Ovary (tissue), 9 donors: ENCODE data around the gene USP14. TPM values are rescaled to one million over a fixed set of nuclear protein-coding genes. Genes with fewer than 3 reads are reported as not detected.

Experiments used
- DNase-seq, 5 donors: peaks; one replicate each; pipeline ENCODE4 v3.0.0-alpha.2; 2019 to 2020
- H3K27ac ChIP-seq, 2 donors: fragments of 200-600 bp; one replicate each; pipeline versions ENCODE4 v1.5.1 to v1.8.0; 2019 to 2022
- H3K27me3 ChIP-seq: fragments of 200-600 bp; one replicate; pipeline ENCODE4 v1.8.0; 2022
- H3K36me3 ChIP-seq: fragments of 200-600 bp; sonication (generic); one replicate; pipeline ENCODE4 v1.5.1; 2019
- H3K4me1 ChIP-seq: one replicate; pipeline ENCODE4 v1.8.1; 2013; ENCODE audit warnings: mild to moderate bottlenecking, moderate library complexity; ENCODE audit not compliant: insufficient read depth
- H3K4me3 ChIP-seq: fragments of 200-600 bp; sonication (generic); one replicate; pipeline ENCODE4 v1.5.1; 2017
- H3K9me3 ChIP-seq, 2 donors: fragments of 200-600 bp in 1 of 2; sonication (generic) in 1 of 2; one replicate each; pipeline versions ENCODE4 v1.5.1 to v1.8.1; 2013 to 2019; ENCODE audit warnings: mild to moderate bottlenecking in 1 of 2, moderate library complexity in 1 of 2
- CTCF ChIP-seq, 3 donors: fragments of 450-650 bp in 2 of 3; fragments of 200-600 bp in 1 of 3; IDR thresholded peaks; one replicate each; pipeline versions ENCODE4 v1.5.1 to v1.8.0; 2016 to 2022; ENCODE audit warnings: antibody characterized with exemption in 3 of 3, mild to moderate bottlenecking in 1 of 3
- EP300 ChIP-seq: sonication (generic); formaldehyde crosslinking; IDR thresholded peaks from one replicate; pipeline ENCODE4 v1.6.1; 2017; ENCODE audit warnings: antibody characterized with exemption
- POLR2A ChIP-seq: fragments of 450-650 bp; IDR thresholded peaks from one replicate; pipeline ENCODE4 v1.6.1; 2017; ENCODE audit warnings: antibody characterized with exemption, mild to moderate bottlenecking, moderate library complexity
- WGBS, 3 donors: extraction: QIAGEN DNeasy Blood & Tissue Kit in 1 of 3; methylation state at CpG; one replicate each; pipeline versions ENCODE4 v1.1.5 to v1.1.7; 2013 to 2017; 5-methylcytosine and 5-hydroxymethylcytosine counted together
- intact Hi-C, 4 donors: fragments of 100-400 bp; cut with DNase I; formaldehyde crosslinking; loops; one replicate each; pipeline versions ENCODE4 v1.11.0 to v1.15.1; 2022 to 2023
- polyA plus RNA-seq, 2 donors: library from polyadenylated mRNA; stranded (reverse); fragments of 200-250 nt in 1 of 2; fragments of 350-450 nt in 1 of 2; fragmentation: Illumina TruSeq in 1 of 2; extraction: RNeasy Lipid Tissue Mini Kit (QIAGEN cat#74804) in 1 of 2; gene quantifications; one replicate each; pipeline ENCODE4 v1.2.3, GENCODE V29; 2013 to 2014
- total RNA-seq, 7 donors: library from RNA; depleted of rRNA in 2 of 7; stranded (reverse); fragments of >200 nt in 2 of 7; fragmentation: NEBNext Ultra II Directional in 3 of 7; extraction: Animal tissue kit (Norgen Biotek cat#: 25700) in 3 of 7; gene quantifications; one replicate each; pipeline versions ENCODE4 v1.1.0 to v1.2.4, GENCODE V29; 2016 to 2023
- donor health status: DM: no; HTN: no; CAD: no; lungs with moderate emphysema.
- donor health status: DM: no; HTN: no; CAD: no.
- donor health status: Bipolar disorder and iron deficiency.
- donor health status: DM: yes; HTN: yes; CAD: no.
- donor health status: DM: no; HTN: no; CAD: no.
- donor health status: DM: yes; HTN: yes; CAD: no.

Gene USP14
- total and polyA plus RNA-seq, 9 donors, result 14.4 to 52.1 (median 40.1) TPM

- no peak for DNase-seq
- Histone ChIP-seq H3K27ac (no peak overlapping the region), H3K9me3 (no peaks in the 10 kb centered on the region), H3K27me3 (no peaks in the 10 kb centered on the region), H3K4me3 (no peak overlapping the region), H3K36me3 (no peaks in the 10 kb centered on the region), H3K4me1 (no peaks in the 10 kb centered on the region)
- WGBS, 3 donors, result 95 to 96% (median 95%) methylated on average over 7 of the region's 7 CpGs
- TF ChIP-seq CTCF (IDR thresholded peaks at IDR 0.05), result no peak
- no peak for TF ChIP-seq POLR2A
- no peak for TF ChIP-seq EP300
- intact Hi-C loops, result no loop called here
These were observed 34.4 kb downstream of the USP14 start for GRCh38 chr18:192801-193200.

- TF ChIP-seq POLR2A (no peak), CTCF (IDR thresholded peaks at IDR 0.05) (no peak), EP300 (no peak)
- Histone ChIP-seq H3K36me3 (no peaks in the 10 kb centered on the region), H3K27me3 (no peaks in the 10 kb centered on the region), H3K4me3 (no peak overlapping the region), H3K4me1 (no peaks in the 10 kb centered on the region), H3K9me3 (no peaks in the 10 kb centered on the region), H3K27ac (no peak overlapping the region)
- 93 to 98% (median 97%) methylated on average over 1 of the region's 1 CpG for WGBS, 3 donors
- DNase-seq, result no peak
- intact Hi-C loops, result no loop called here
These were observed 37.3 kb downstream of the USP14 start for GRCh38 chr18:195651-196050.

GRCh38 chr18:199214-199613 is 40.9 kb downstream of the USP14 start:
- Histone ChIP-seq H3K27ac (no peak overlapping the region), H3K9me3 (no peaks in the 10 kb centered on the region), H3K4me3 (no peak overlapping the region), H3K4me1 (no peaks in the 10 kb centered on the region), H3K36me3 (no peaks in the 10 kb centered on the region), H3K27me3 (no peaks in the 10 kb centered on the region)
- DNase-seq, result no peak
- WGBS, 3 donors, result 90 to 95% (median 94%) methylated on average over 3 of the region's 3 CpGs
- TF ChIP-seq CTCF (IDR thresholded peaks at IDR 0.05), result no peak
- no peak for TF ChIP-seq POLR2A
- no peak for TF ChIP-seq EP300
- intact Hi-C loops, result no loop called here

GRCh38 chr18:199768-200167 is 41.4 kb downstream of the USP14 start:
- 94 to 99% (median 97%) methylated on average over 2 of the region's 2 CpGs for WGBS, 3 donors
- H3K36me3 ChIP-seq, result no peaks in the 10 kb centered on the region
- TF ChIP-seq CTCF (IDR thresholded peaks at IDR 0.05), result no peak
- no peak for TF ChIP-seq EP300
- no peak for TF ChIP-seq POLR2A

GRCh38 chr18:210075-210474 is 51.7 kb downstream of the USP14 start:
- no peaks in the 10 kb centered on the region for H3K4me1 ChIP-seq
- no peaks in the 10 kb centered on the region for H3K36me3 ChIP-seq

More at GRCh38 chr18:199768-200167, 41.4 kb downstream of the USP14 start:
- no peak overlapping the region for H3K27ac ChIP-seq
- H3K4me3 ChIP-seq, result no peak overlapping the region
- H3K4me1 ChIP-seq, result no peaks in the 10 kb centered on the region
- intact Hi-C loops, result no loop called here
- no peaks in the 10 kb centered on the region for H3K9me3 ChIP-seq
- no peak for DNase-seq
- no peaks in the 10 kb centered on the region for H3K27me3 ChIP-seq

More at GRCh38 chr18:210075-210474, 51.7 kb downstream of the USP14 start:
- intact Hi-C loops, result no loop called here
- DNase-seq, result no peak
- H3K27me3 ChIP-seq, result no peaks in the 10 kb centered on the region
- no peaks in the 10 kb centered on the region for H3K9me3 ChIP-seq
- TF ChIP-seq POLR2A (no peak), EP300 (no peak), CTCF (IDR thresholded peaks at IDR 0.05) (no peak)
- WGBS, 3 donors, result 97 to 100% (median 98%) methylated on average over 1 of the region's 1 CpG
- no peak overlapping the region for H3K27ac ChIP-seq
- no peak overlapping the region for H3K4me3 ChIP-seq
